Muscle of leg (tissue), 11 donors: ENCODE measurements around the gene URB1. TPM values are rescaled to one million over a fixed set of nuclear protein-coding genes. Genes with fewer than 3 reads are reported as not detected.
"Not testable (repeated sequence)": the region's sequence is repeated elsewhere in the genome, so short reads cannot be mapped to it uniquely, and the experiment has no call there.

Source experiments
- DNase-seq: peaks from one replicate; pipeline ENCODE4 v3.0.0; 2013
- H3K27ac ChIP-seq: one replicate; pipeline ENCODE4 v1.5.1; 2013; ENCODE audit warnings: mild to moderate bottlenecking, low read length, control low read depth
- H3K27me3 ChIP-seq: one replicate; pipeline ENCODE4 v1.6.1; 2013; ENCODE audit warnings: low read length; ENCODE audit not compliant: control insufficient read depth, insufficient read depth
- H3K36me3 ChIP-seq: one replicate; pipeline ENCODE4 v1.6.1; 2013; ENCODE audit warnings: low read length; ENCODE audit not compliant: control insufficient read depth, insufficient read depth
- H3K4me1 ChIP-seq: one replicate; pipeline ENCODE4 v1.6.1; 2013; ENCODE audit warnings: low read length; ENCODE audit not compliant: control insufficient read depth, insufficient read depth
- H3K4me3 ChIP-seq: one replicate; pipeline ENCODE4 v1.5.1; 2013; ENCODE audit warnings: low read length, control low read depth
- H3K9me3 ChIP-seq: replicated peaks from 2 replicates; pipeline ENCODE4 v1.6.1; 2013; ENCODE audit warnings: low read depth, low read length; ENCODE audit not compliant: control insufficient read depth
- WGBS: methylation state at CpG from one replicate; pipeline ENCODE4 v1.1.5; 2013; ENCODE audit warnings: missing lambda C conversion rate; ENCODE audit not compliant: insufficient coverage; 5-methylcytosine and 5-hydroxymethylcytosine counted together
- polyA plus RNA-seq, 8 donors: library from polyadenylated mRNA; unstranded; fragments of 120-200 nt; gene quantifications; one replicate each; pipeline versions ENCODE4 v1.2.1 to v1.2.3, GENCODE V29; 2013; ENCODE audit warnings: inconsistent platforms in 1 of 8, low replicate concordance in 1 of 8; ENCODE audit not compliant: insufficient read length in 8 of 8, insufficient read depth in 1 of 8
- total RNA-seq: library from RNA; stranded (reverse); fragments of 120-200 nt; gene quantifications from one replicate; pipeline ENCODE4 v1.2.4, GENCODE V29; 2013

Gene URB1
- total and polyA plus RNA-seq, 9 donors, result 9.7 to 16.6 (median 13.3) TPM

DNA sequence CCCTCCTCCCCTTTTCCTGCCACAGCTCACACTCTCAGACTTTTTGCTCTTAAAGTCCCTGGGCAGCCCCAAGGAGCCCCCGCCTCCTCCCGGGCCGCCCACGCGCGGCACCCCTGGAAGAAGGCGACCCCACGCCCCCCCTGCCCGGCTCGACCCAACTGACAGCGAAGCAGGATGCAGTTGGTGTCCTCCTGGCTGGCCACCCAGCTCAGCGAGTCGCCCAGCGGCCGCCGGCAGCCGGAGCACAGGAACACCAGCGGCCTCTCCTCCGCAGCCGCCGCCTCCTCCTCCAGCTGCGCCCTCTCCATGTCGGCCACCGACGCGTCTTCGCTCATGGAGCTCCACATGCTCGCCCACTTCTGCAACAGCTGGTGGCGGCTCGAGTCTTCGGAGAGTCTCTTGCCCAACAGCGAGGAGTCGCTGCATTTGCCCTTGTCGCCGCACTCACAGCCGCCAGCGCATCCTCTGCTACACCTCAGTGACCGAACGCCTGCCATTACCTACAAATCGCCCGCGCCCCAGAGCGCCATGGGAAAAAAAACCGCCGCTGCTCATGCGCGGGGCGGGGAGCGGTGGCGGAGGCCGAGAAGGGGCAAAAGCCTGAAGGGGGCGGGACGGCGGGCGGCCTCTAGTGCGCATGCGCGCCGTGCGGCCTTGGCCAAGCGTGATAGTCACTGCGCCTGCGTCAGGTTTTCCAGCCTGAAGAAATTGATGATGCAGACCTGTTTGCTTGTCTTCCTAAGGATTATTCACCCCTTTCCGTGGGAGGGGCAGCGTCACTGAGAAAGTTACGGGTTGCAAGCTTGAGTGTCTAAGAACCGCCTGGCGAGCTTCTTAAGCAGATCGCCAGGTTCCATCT is 114.1 kb downstream of the URB1 start, which contains the start of gene MIS18A:
TSS of gene MIS18A (minus strand) at position 532 of the 859 bp plus-strand sequence. CDS start at position 497, 35 bp downstream.
- peak; percentile 97 for DNase-seq
- Histone ChIP-seq H3K9me3 (no peaks in the 10 kb centered on the region), H3K4me1 (peaks cover 18% of the 10 kb centered on the region), H3K4me3 (peak within 1 kb of the TSS; percentile 91), H3K36me3 (peaks cover 7% of the 10 kb centered on the region), H3K27ac (peak within 1 kb of the TSS; percentile 72), H3K27me3 (no peaks in the 10 kb centered on the region)
- under 1% methylated on average over 65 of the region's 69 CpGs for WGBS

DNA sequence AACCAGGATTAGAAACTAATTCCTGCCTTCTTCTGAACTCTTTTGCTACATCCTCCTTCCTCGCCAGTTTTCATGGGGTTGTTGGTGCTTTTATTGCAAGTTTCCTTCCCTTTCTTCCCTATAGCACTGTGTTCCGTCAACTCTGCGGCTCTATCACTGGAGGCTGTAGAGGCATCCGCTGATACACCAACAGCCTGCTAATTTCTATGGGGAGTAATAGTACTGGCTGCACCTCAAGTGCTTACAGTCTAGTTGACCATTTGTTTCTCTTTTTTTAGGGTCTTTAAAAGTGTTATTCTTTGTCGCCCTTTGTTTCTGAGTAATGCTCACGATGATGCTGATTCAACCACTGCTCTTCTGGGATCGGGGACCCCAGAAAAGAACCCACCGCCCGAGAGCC is 114.7 kb downstream of the URB1 start:
- H3K27me3 ChIP-seq, result no peaks in the 10 kb centered on the region
- H3K36me3 ChIP-seq, result peaks cover 9% of the 10 kb centered on the region
- peaks cover 18% of the 10 kb centered on the region for H3K4me1 ChIP-seq
- WGBS, result 0% methylated on average over 4 of the region's 9 CpGs
- H3K27ac ChIP-seq, result peak overlapping the region; percentile 72
- no peak for DNase-seq
- no peaks in the 10 kb centered on the region for H3K9me3 ChIP-seq
- H3K4me3 ChIP-seq, result peak overlapping the region; percentile 91

DNA sequence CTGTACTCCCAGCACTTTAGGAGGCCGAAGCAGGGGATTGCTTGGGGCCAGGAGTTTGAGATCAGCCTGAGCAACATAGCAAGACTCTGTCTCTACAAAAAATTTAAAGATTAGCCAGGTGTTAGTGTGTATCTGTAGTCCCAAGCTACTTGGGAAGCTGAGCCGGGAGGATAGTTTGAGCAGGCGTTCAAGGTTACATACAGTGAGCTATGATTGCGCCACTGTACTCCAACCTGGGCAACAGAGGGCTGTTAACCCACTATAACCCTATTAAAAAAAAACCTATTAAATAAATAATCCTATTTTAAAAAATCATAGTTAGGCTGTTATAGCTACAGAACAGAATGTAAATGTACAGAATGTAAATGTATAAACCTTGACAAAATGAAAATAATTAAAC is 116.1 kb downstream of the URB1 start:
- no peaks in the 10 kb centered on the region for H3K27me3 ChIP-seq
- WGBS, result no CpG with 5 or more reads among the region's 4 CpGs
- H3K36me3 ChIP-seq, result peaks cover 4% of the 10 kb centered on the region

DNA sequence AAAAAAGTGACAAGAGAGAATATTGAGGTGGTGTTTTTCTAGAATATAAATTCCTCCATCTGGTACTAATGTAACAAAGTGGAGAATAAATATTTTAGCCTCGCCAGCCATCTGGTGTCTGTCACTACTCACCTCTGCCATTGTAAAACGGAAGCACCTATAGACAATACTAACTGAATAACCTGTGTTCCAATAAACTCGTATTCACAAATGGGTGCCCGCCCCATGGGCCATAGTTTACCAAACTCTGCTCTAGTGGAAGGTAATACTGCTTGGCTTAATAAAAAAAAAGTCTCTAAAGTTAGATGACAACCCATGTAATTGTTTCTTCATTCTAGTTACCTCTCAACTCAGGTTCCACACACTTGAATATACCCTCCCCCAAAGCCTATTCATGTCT is 122.1 kb downstream of the URB1 start:
- no peaks in the 10 kb centered on the region for H3K9me3 ChIP-seq
- H3K4me3 ChIP-seq, result no peak overlapping the region
- peaks cover 21% of the 10 kb centered on the region for H3K36me3 ChIP-seq
- WGBS, result no CpG with 5 or more reads among the region's 4 CpGs
- H3K4me1 ChIP-seq, result no peaks in the 10 kb centered on the region
- H3K27ac ChIP-seq, result no peak overlapping the region
- H3K27me3 ChIP-seq, result no peaks in the 10 kb centered on the region
- no peak for DNase-seq

More for the DNA sequence above, 116.1 kb downstream of the URB1 start:
- Histone ChIP-seq H3K4me1 (peaks cover 18% of the 10 kb centered on the region), H3K4me3 (no peak overlapping the region), H3K27ac (no peak overlapping the region), H3K9me3 (no peaks in the 10 kb centered on the region)
- DNase-seq, result no peak

DNA sequence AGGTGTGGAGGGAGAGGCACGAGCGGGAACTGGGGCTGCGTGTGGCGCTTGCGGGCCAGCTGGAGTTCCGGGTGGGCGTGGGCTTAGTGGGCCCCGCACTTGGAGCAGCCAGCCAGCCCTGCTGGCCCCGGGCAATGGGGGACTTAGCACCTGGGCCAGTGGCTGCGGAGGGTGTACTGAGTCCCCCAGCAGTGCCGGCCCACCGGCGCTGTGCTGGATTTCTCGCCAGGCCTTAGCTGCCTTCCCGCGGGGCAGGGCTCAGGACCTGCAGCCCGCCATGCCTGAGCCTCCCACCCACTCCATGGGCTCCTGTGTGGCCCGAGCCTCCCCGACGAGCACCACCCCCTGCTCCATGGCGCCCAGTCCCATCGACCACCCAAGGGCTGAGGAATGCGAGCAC is 127.5 kb downstream of the URB1 start:
- not testable (repeated sequence) for H3K4me1 ChIP-seq, H3K27me3 ChIP-seq, DNase-seq, H3K9me3 ChIP-seq, H3K4me3 ChIP-seq, H3K27ac ChIP-seq
- 97% methylated on average over 6 of the region's 23 CpGs for WGBS
- H3K36me3 ChIP-seq, result peaks cover 17% of the 10 kb centered on the region

DNA sequence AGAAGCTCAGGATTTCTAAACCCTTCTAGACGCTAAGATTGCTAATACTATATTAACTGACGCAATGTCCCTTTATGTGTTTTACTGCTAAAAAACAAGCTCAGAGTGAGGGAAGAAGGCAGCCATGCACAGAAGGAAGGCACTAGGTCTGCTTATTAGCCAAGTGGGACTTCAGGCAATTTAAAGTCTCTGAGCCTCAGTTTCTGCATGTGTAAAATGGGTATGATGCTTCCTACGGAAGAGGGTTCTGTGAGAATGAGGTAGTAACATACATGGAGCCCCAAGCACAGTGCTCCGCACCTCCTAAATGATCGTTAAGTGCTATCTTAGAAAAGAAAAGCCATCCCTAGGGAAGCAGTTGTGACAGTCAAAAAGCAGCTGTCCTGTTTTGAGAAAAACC is 130.9 kb downstream of the URB1 start:
- no peak overlapping the region for H3K4me3 ChIP-seq
- H3K4me1 ChIP-seq, result peaks cover 13% of the 10 kb centered on the region
- 94% methylated on average over 3 of the region's 5 CpGs for WGBS
- peaks cover 4% of the 10 kb centered on the region for H3K36me3 ChIP-seq
- no peaks in the 10 kb centered on the region for H3K9me3 ChIP-seq
- DNase-seq, result no peak
- no peak overlapping the region for H3K27ac ChIP-seq
- H3K27me3 ChIP-seq, result peaks cover 2% of the 10 kb centered on the region

Other genes with a start within 250 kb of the URB1 start
- gene MIS18A, start 114.0 kb downstream of the URB1 start, total RNA-seq, result 7.8 TPM
- 10 to 100 TPM in 7 of 8 donors, 1 to 10 TPM in 1; 9.8 to 17.1 (median 11.8) TPM for gene MIS18A, start 114.0 kb downstream of the URB1 start, polyA plus RNA-seq
- gene MRAP, start 94.2 kb downstream of the URB1 start, total RNA-seq, result not detected
- gene MRAP, start 94.2 kb downstream of the URB1 start, polyA plus RNA-seq, result 1 to 10 TPM in 1 of 8 donors, under 1 TPM in 2, not detected in 5; 0.20 to 1.2 (median 0.45) TPM
- gene EVA1C, start 19.7 kb upstream of the URB1 start, total RNA-seq, result 1.6 TPM
- gene EVA1C, start 19.7 kb upstream of the URB1 start, polyA plus RNA-seq, result 1 to 10 TPM; 1.3 to 2.9 (median 2.1) TPM
- gene TCP10L, start 192.5 kb upstream of the URB1 start, total RNA-seq, result 1.6 TPM
- 1 to 10 TPM in 3 of 8 donors, under 1 TPM in 5; 0.74 to 1.3 (median 0.87) TPM for gene TCP10L, start 192.5 kb upstream of the URB1 start, polyA plus RNA-seq
- 26.0 TPM for gene CFAP298, start 219.4 kb upstream of the URB1 start, total RNA-seq
- 10 to 100 TPM; 29.0 to 34.8 (median 31.8) TPM for gene CFAP298, start 219.4 kb upstream of the URB1 start, polyA plus RNA-seq